Embryonic facial prominence (tissue), 1 donor: ENCODE data around the gene SPEM3.
A peak's percentile ranks its signal among the peaks of the same experiment; 100 is the strongest.

Source experiments
- DNase-seq: peaks from one replicate; pipeline ENCODE4 v3.0.0-alpha.2; 2016; ENCODE audit errors: extremely low spot score

The SPEM3 gene

GRCh38 chr17:7403977-7404736, 24.5 kb upstream of the SPEM3 start, which contains the start of gene TMEM256:
Gene TMEM256 (minus strand): TSS chr17:7404097. CDS start chr17:7404084, 13 bp downstream.
- DNase-seq, result peak; percentile 98

- DNase-seq, result no peak
These were observed 23.8 kb upstream of the SPEM3 start for GRCh38 chr17:7404737-7405349.

GRCh38 chr17:7405350-7406234, 23.1 kb upstream of the SPEM3 start:
- DNase-seq, result no peak

GRCh38 chr17:7406235-7406825, 22.3 kb upstream of the SPEM3 start:
- DNase-seq, result no peak

- no peak for DNase-seq
These were observed 21.6 kb upstream of the SPEM3 start for GRCh38 chr17:7407082-7407481.

GRCh38 chr17:7407485-7408251, 21.0 kb upstream of the SPEM3 start, which contains the start of gene NLGN2:
Gene NLGN2 (plus strand): TSS chr17:7407845. CDS start chr17:7408256, 411 bp downstream.
- no peak for DNase-seq

GRCh38 chr17:7408252-7408727, 20.4 kb upstream of the SPEM3 start:
- DNase-seq, result no peak

GRCh38 chr17:7408863-7409262, 19.8 kb upstream of the SPEM3 start:
- no peak for DNase-seq

GRCh38 chr17:7409716-7410115, 18.9 kb upstream of the SPEM3 start:
- DNase-seq, result no peak

- DNase-seq, result no peak
These were observed 17.8 kb upstream of the SPEM3 start for GRCh38 chr17:7410634-7411426.

- DNase-seq, result no peak
These were observed 17.3 kb upstream of the SPEM3 start for GRCh38 chr17:7411427-7411750.

- no peak for DNase-seq
These were observed 15.2 kb upstream of the SPEM3 start for GRCh38 chr17:7413346-7413985.

- no peak for DNase-seq
These were observed 13.8 kb upstream of the SPEM3 start for GRCh38 chr17:7414837-7415236.

GRCh38 chr17:7415784-7416183, 12.9 kb upstream of the SPEM3 start:
- DNase-seq, result no peak

- DNase-seq, result no peak
These were observed 12.3 kb upstream of the SPEM3 start for GRCh38 chr17:7416323-7416722.

- no peak for DNase-seq
These were observed 11.5 kb upstream of the SPEM3 start for GRCh38 chr17:7417056-7417655.

- no peak for DNase-seq
These were observed 10.0 kb upstream of the SPEM3 start for GRCh38 chr17:7418472-7419152.

- no peak for DNase-seq
These were observed 8.6 kb upstream of the SPEM3 start, which contains the start of gene SPEM1 for GRCh38 chr17:7419819-7420610. Gene SPEM1 (plus strand): TSS chr17:7420324. CDS start chr17:7420385, 61 bp downstream.
